Osteocyte (in vitro differentiated cells): Measurements from ENCODE around the gene CORO7. TPM values are rescaled to one million over a fixed set of nuclear protein-coding genes. Genes with fewer than 3 reads are reported as not detected.

Experiments
- DNase-seq: peaks from one replicate; pipeline ENCODE4 v3.0.0; 2021; ENCODE audit warnings: mixed read lengths; ENCODE audit not compliant: unreplicated experiment; ENCODE audit errors: extremely low spot score
- H3K27ac Mint-ChIP-seq: one replicate; pipeline ENCODE4 v1.8.0; 2021; ENCODE audit warnings: mild to moderate bottlenecking, mixed read lengths; ENCODE audit not compliant: unreplicated experiment
- H3K27me3 Mint-ChIP-seq: one replicate; pipeline ENCODE4 v1.8.0; 2021; ENCODE audit warnings: mixed read lengths; ENCODE audit not compliant: unreplicated experiment
- H3K36me3 Mint-ChIP-seq: one replicate; pipeline ENCODE4 v1.8.0; 2021; ENCODE audit warnings: mixed read lengths; ENCODE audit not compliant: unreplicated experiment
- H3K4me1 Mint-ChIP-seq: one replicate; pipeline ENCODE4 v1.8.0; 2021; ENCODE audit warnings: mixed read lengths; ENCODE audit not compliant: unreplicated experiment
- H3K4me3 Mint-ChIP-seq: one replicate; pipeline ENCODE4 v1.8.0; 2021; ENCODE audit warnings: mild to moderate bottlenecking, moderate library complexity, mixed read lengths; ENCODE audit not compliant: unreplicated experiment
- H3K9me3 Mint-ChIP-seq: one replicate; pipeline ENCODE4 v1.8.0; 2021; ENCODE audit warnings: mixed read lengths; ENCODE audit not compliant: unreplicated experiment
- CTCF ChIP-seq: fragments of 200-600 bp; sonication (generic); IDR thresholded peaks from 2 replicates; pipeline ENCODE4 v1.5.0; 2021; ENCODE audit warnings: antibody characterized with exemption, mild to moderate bottlenecking, moderate library complexity
- total RNA-seq: library from RNA; stranded (reverse); gene quantifications from 2 replicates; pipeline ENCODE4 v1.2.1, GENCODE V29; 2021

The CORO7 gene
- total RNA-seq, 1 donor from 2014 or later: 40.1 TPM

GRCh38 chr16:4365014-4365406, 51.4 kb downstream of the CORO7 start:
- H3K36me3 Mint-ChIP-seq: peaks cover 3% of the 10 kb centered on the region
- H3K4me1 Mint-ChIP-seq: peaks cover 14% of the 10 kb centered on the region
- no peak overlapping the region for H3K27ac Mint-ChIP-seq
- TF ChIP-seq CTCF: no peak
- H3K27me3 Mint-ChIP-seq: no peaks in the 10 kb centered on the region
- no peak overlapping the region for H3K4me3 Mint-ChIP-seq
- no peaks in the 10 kb centered on the region for H3K9me3 Mint-ChIP-seq
- no peak for DNase-seq

GRCh38 chr16:4364196-4365013, 52.0 kb downstream of the CORO7 start:
- Mint-ChIP-seq H3K4me1 (peaks cover 11% of the 10 kb centered on the region), H3K9me3 (no peaks in the 10 kb centered on the region), H3K27ac (no peak overlapping the region), H3K27me3 (no peaks in the 10 kb centered on the region), H3K36me3 (peaks cover 3% of the 10 kb centered on the region), H3K4me3 (no peak overlapping the region)
- DNase-seq: no peak
- no peak for TF ChIP-seq CTCF

GRCh38 chr16:4362476-4363135, 53.8 kb downstream of the CORO7 start:
- no peak for DNase-seq
- H3K27me3 Mint-ChIP-seq: no peaks in the 10 kb centered on the region
- no peak overlapping the region for H3K4me3 Mint-ChIP-seq
- no peak overlapping the region for H3K27ac Mint-ChIP-seq
- H3K36me3 Mint-ChIP-seq: peaks cover 6% of the 10 kb centered on the region
- peaks cover 1% of the 10 kb centered on the region for H3K4me1 Mint-ChIP-seq
- no peaks in the 10 kb centered on the region for H3K9me3 Mint-ChIP-seq
- no peak for TF ChIP-seq CTCF

GRCh38 chr16:4361944-4362311, 54.5 kb downstream of the CORO7 start:
- no peaks in the 10 kb centered on the region for H3K27me3 Mint-ChIP-seq
- H3K4me1 Mint-ChIP-seq: no peaks in the 10 kb centered on the region
- H3K27ac Mint-ChIP-seq: no peak overlapping the region
- no peak for DNase-seq
- peaks cover 4% of the 10 kb centered on the region for H3K36me3 Mint-ChIP-seq
- no peaks in the 10 kb centered on the region for H3K9me3 Mint-ChIP-seq
- no peak for TF ChIP-seq CTCF
- H3K4me3 Mint-ChIP-seq: no peak overlapping the region
